Activated CD8-positive, alpha-beta memory T cell treated with anti-CD3 and anti-CD28 coated beads for 24 hours (primary cell): ENCODE measurements around the gene BCAR3.
"Not testable (repeated sequence)": the region's sequence is repeated elsewhere in the genome, so short reads cannot be mapped to it uniquely, and the experiment has no call there.

Experiments
- DNase-seq: peaks from one replicate; pipeline ENCODE4 v3.0.0-alpha.2; 2020

BCAR3 gene

DNA sequence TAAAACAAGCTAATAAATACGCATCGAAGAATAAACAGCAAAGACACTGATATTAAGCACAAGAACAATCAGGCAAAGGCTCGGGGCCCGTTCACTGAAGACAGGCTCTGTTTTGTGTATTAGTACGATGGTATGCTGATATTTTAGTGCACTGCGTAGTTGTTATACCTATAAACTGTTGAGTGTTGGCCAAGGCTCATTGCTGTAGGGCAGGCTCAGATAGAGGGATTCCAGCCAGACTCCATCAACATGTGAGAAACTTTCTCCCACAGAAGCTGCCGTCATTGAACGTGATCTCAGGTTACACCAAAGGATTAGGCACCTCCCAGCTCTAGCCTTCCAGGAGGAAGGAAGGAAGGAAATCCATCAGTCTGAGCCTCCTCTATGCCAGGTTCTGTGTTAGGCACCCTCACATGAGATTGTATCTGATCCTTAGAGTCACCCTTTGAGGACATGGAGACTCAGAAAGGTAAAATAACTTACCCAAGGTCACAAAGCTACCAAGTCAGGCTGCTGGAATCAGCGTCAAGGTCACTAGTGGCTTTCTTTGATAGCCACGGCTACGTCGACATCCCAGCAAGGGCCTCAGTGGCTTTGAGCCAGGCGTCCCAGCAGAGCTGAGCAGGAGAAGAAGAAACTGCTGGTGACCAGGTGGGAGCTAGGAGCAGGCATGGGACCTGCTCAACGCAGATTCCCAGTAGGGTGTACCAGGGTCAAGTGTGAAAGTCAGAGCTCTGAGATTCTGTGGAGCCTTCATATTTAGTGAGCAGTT is 14.8 kb downstream of the BCAR3 start:
- DNase-seq: no peak

- no peak for DNase-seq
Measured at GRCh38 chr1:93665015-93665414, 16.6 kb downstream of the BCAR3 start.

GRCh38 chr1:93663208-93663614 is 18.4 kb downstream of the BCAR3 start:
- no peak for DNase-seq

DNA sequence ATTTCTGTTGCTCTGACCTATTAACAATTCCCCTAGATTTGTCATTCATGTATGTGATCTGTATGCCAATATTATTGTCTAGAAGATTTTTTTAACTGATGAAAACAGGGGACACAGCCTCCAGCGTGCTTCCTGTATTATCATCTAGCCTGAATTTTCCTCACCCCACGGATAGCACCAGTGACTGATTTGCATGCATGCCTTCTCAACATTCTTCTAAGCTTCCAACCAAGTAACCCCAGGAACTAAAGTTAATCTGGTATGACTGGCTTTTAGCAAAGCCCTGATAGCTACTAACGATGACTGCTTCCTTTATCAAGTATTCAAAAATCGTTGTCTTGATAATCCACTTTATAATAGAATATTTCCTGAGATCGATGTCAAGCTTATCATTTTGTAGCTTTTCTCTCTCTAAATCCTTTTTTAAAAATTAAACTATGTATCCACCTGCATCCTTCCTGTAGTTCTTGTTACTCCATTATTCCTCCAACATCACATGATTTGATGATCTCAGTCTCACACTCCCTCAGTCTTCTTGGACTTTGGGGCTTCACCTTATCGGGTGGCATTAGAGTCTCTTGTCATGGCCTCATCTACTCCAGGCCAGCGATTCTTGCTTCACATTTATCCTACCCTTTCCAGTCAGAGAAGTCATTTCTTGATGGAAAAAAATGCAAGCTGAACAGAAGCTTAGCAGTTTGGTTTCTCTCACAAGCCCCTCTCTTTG is 19.0 kb downstream of the BCAR3 start:
- DNase-seq: no peak

DNA sequence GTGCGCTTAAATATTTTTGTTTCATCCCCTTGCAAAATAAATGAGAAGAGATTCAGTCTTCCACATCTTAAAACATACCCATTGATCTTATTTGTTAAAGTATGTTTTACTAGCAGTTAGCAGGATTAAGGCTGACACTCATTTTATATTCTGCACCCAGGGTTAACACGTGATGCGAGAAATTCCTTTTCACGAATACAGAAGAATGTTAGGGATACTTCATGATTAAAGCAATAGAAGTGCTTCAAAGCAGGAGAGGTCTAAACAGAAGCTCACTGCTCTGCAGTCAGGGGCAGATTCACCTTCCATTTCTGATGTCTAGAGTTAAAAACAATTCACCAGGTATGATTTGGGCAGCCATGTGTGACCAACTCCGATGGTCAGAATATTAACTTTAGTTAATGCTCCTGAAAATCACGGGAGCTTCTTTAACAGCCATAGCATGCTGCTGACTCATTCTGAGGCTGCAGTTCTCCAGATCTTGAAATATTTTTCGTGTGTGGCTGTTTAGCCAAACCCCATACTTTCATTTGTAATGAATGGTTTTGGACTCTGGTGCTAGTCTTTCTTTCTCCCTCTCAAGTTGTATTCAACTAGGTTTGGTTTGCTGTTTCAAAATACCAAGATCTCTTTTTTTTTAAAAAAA is 19.7 kb downstream of the BCAR3 start:
- no peak for DNase-seq

DNA sequence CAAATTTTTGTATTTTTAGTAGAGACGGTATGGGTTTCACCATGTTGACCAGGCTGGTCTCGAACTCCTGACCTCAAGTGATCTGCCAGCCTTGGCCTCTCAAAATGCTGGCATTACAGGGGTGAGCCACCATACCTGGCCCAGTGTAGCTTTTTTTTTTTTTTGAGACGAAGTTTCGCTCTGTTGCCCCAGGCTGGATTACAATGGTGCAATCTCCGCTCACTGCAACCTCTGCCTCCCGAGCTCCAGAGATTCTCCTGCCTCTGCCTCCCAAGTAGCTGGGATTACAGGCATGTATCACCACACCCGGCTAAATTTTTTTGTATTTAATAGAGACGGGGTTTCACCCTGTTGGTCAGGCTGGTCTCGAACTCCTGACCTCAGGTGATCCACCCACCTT is 20.3 kb downstream of the BCAR3 start:
- not testable (repeated sequence) for DNase-seq

DNA sequence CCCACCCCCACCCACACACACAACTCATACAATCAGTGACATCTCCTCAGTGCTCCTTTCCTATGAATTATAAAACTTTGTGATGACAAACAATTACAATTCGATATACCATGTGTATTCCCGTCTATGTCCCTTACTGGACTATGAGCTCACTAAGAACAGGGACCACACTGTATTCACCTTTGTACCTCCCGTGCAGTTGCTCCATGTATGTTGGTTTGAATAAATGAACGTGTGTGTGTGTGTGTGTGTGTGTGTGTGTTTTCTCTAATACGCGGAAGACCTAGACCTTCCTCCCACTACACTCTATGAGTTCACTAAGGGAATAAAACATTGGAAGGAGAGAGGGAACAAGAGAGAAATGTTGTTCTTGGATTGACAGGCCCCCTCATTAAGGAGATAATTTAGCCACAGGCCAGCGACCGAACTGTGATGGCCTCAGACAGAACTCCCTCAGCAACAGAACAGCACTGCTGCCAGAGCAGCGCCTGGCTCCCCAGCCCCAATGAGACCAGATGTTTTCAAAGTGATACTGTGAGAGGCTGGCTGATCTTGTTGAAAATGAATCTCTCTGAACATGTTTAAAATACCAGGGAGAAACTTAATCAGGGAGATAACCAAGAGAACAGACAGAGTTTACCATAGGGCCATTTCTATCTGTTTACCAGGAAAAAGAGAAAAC is 21.7 kb downstream of the BCAR3 start:
- DNase-seq: no peak

- no peak for DNase-seq
Measured at GRCh38 chr1:93658188-93658587, 23.4 kb downstream of the BCAR3 start.

- no peak for DNase-seq
Measured at GRCh38 chr1:93656491-93656890, 25.1 kb downstream of the BCAR3 start.

GRCh38 chr1:93653656-93654055 is 28.0 kb downstream of the BCAR3 start:
- DNase-seq: no peak

GRCh38 chr1:93652323-93652949 is 29.2 kb downstream of the BCAR3 start:
- no peak for DNase-seq

DNA sequence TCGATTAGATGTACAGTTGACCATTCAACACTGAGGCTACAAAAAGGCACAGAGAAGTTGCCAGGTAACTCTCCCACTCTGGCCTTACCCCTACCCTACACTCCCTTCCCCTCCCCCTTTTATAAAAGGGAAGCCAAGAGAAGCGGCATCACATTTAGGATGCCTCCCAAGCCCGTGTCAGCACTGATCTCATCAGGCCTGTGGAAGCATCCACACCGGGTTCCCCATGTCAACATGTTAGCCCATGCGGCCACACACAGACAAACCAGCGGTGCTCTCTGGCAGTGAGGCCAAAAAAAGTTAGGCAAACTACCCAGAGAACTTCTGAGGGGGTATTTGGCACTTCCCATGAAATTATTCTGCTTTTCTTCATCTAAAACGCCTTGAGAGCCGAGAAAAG is 29.9 kb downstream of the BCAR3 start:
- DNase-seq: no peak

- not testable (repeated sequence) for DNase-seq
Measured at GRCh38 chr1:93650159-93650558, 31.5 kb downstream of the BCAR3 start.

- DNase-seq: no peak
Measured at GRCh38 chr1:93649231-93649630, 32.4 kb downstream of the BCAR3 start.

DNA sequence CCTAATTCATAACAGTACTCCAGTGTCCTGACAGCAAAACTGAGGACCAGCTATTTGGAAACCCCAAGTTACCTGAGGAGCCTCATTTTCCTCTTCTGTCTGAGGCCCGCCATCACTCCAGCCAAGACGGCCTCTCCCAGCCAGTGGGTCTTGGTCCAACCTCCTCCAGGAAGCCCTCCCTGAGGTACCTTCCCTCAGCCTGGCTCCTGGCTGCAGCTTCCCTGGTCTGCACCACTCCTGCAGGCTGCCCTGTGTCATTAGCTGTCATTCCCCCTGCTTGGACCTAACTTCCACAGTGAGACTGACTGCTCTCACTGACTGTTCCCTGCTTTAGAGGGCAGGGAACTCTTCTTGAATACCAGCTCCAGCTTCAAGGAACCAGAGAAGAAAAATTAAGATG is 33.0 kb downstream of the BCAR3 start:
- DNase-seq: no peak

GRCh38 chr1:93641527-93641926 is 40.1 kb downstream of the BCAR3 start:
- no peak for DNase-seq

GRCh38 chr1:93640656-93641440 is 40.8 kb downstream of the BCAR3 start:
- no peak for DNase-seq

DNA sequence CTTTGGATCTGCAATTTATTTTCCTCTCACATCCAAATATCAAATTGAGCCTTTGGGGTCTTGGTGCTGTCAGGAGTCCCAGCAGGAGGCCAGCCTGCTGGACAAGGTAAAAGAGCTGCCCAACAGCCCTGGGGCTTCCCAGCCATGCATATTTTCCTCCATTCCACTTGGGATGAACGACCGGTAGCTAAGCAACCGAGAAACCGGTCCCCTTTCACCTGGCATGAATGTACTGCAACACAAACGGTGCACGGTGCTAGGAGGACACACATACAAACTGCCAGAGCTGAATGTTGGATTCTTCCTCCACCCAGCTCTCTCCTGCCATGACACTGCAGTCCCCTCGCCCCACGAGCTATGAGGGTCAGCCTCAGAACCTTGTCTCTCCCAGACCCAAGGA is 42.7 kb downstream of the BCAR3 start:
- no peak for DNase-seq

- DNase-seq: no peak
Measured at GRCh38 chr1:93638307-93638847, 43.3 kb downstream of the BCAR3 start.

GRCh38 chr1:93636712-93637111 is 44.9 kb downstream of the BCAR3 start:
- no peak for DNase-seq

GRCh38 chr1:93635614-93636543 is 45.8 kb downstream of the BCAR3 start:
- no peak for DNase-seq
